IPS-18a (cell line): Measurements from ENCODE around the gene PCBP3.
"Not testable (repeated sequence)": the region's sequence is repeated elsewhere in the genome, so short reads cannot be mapped to it uniquely, and the experiment has no call there.

Experiments used
- H3K27ac ChIP-seq: one replicate; pipeline ENCODE4 v1.5.1; 2013; ENCODE audit warnings: low read length
- H3K27me3 ChIP-seq: one replicate; pipeline ENCODE4 v1.6.1; 2013; ENCODE audit warnings: mild to moderate bottlenecking, low read length; ENCODE audit not compliant: control insufficient read depth, insufficient read depth
- H3K36me3 ChIP-seq: one replicate; pipeline ENCODE4 v1.6.1; 2013; ENCODE audit warnings: low read depth, low read length; ENCODE audit not compliant: control insufficient read depth
- H3K4me1 ChIP-seq: one replicate; pipeline ENCODE4 v1.6.1; 2013; ENCODE audit warnings: low read depth, low read length; ENCODE audit not compliant: control insufficient read depth
- H3K4me3 ChIP-seq: one replicate; pipeline ENCODE4 v1.5.1; 2013; ENCODE audit warnings: low read length
- H3K9ac ChIP-seq: one replicate; pipeline ENCODE4 v1.6.1; 2013; ENCODE audit warnings: mild to moderate bottlenecking, low read length, moderate library complexity
- H3K9me3 ChIP-seq: one replicate; pipeline ENCODE4 v1.6.1; 2013; ENCODE audit warnings: low read depth, low read length; ENCODE audit not compliant: control insufficient read depth

Gene PCBP3

GRCh38 chr21:45604681-45605080, 38.8 kb upstream of the PCBP3 start:
- not testable (repeated sequence) for H3K4me1 ChIP-seq, H3K9ac ChIP-seq, H3K27me3 ChIP-seq, H3K36me3 ChIP-seq, H3K9me3 ChIP-seq, H3K4me3 ChIP-seq, H3K27ac ChIP-seq

- H3K4me3 ChIP-seq: no peak overlapping the region
- H3K27ac ChIP-seq: no peak overlapping the region
- no peak overlapping the region for H3K9ac ChIP-seq
- no peaks in the 10 kb centered on the region for H3K36me3 ChIP-seq
- H3K4me1 ChIP-seq: no peaks in the 10 kb centered on the region
- no peaks in the 10 kb centered on the region for H3K9me3 ChIP-seq
- H3K27me3 ChIP-seq: no peaks in the 10 kb centered on the region
These were observed 36.3 kb upstream of the PCBP3 start for GRCh38 chr21:45607021-45607908.

- Histone ChIP-seq H3K4me3 (no peak overlapping the region), H3K27me3 (no peaks in the 10 kb centered on the region), H3K9ac (no peak overlapping the region), H3K9me3 (no peaks in the 10 kb centered on the region), H3K4me1 (no peaks in the 10 kb centered on the region), H3K27ac (no peak overlapping the region), H3K36me3 (no peaks in the 10 kb centered on the region)
These were observed 35.6 kb upstream of the PCBP3 start for GRCh38 chr21:45607909-45608295.

DNA sequence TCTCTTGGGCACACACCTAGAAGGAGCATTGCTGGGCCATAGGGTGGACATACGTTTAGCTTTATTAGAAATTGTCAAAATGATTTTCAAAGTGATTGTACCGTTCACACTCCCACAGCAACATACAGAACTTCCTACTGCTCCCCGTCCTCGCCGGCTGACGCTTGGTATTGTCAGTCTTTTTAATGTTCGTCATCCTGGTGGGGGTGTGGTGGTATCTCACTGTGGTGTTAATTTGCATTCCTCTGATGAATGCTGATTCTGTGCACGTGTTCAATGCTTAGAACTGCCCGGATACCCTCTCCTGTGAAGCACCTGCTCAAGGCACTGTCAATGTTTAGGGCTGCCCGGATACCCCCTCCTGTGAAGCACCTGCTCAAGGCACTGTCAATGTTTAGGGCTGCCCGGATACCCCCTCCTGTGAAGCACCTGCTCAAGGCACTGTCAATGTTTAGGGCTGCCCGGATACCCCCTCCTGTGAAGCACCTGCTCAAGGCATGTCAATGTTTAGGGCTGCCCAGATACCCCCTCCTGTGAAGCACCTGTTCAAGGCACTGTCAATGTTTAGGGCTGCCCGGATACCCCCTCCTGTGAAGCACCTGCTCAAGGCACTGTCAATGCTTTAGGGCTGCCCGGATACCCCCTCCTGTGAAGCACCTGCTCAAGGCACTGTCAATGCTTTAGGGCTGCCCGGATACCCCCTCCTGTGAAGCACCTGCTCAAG, 34.6 kb upstream of the PCBP3 start:
- not testable (repeated sequence) for H3K9me3 ChIP-seq, H3K27me3 ChIP-seq, H3K9ac ChIP-seq, H3K4me3 ChIP-seq, H3K36me3 ChIP-seq, H3K4me1 ChIP-seq, H3K27ac ChIP-seq

GRCh38 chr21:45609616-45610015, 33.9 kb upstream of the PCBP3 start:
- H3K4me1 ChIP-seq, H3K27ac ChIP-seq, H3K4me3 ChIP-seq, H3K36me3 ChIP-seq, H3K27me3 ChIP-seq, H3K9ac ChIP-seq, H3K9me3 ChIP-seq: not testable (repeated sequence)

DNA sequence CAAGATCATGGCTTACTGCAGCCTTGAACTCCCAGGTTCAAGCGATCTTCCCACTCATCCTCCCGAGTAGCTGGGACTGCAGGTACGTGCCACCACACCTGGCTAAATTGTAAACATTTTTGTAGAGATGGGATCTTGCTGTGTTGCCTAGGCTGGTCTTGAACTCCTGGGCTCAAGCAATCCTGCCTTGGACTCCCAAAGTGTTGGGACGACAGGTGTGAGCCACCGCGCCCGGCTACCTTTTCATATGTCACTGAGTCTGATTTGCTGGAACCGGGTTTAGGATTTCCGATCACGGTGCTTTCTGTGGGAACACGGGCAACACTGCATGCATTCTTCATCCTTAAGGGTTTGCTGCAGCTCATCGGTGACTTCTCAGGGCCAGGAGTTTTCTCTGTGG, 32.2 kb upstream of the PCBP3 start:
- Histone ChIP-seq H3K4me3 (no peak overlapping the region), H3K27ac (no peak overlapping the region), H3K27me3 (no peaks in the 10 kb centered on the region), H3K9me3 (no peaks in the 10 kb centered on the region), H3K36me3 (no peaks in the 10 kb centered on the region), H3K9ac (no peak overlapping the region), H3K4me1 (no peaks in the 10 kb centered on the region)

DNA sequence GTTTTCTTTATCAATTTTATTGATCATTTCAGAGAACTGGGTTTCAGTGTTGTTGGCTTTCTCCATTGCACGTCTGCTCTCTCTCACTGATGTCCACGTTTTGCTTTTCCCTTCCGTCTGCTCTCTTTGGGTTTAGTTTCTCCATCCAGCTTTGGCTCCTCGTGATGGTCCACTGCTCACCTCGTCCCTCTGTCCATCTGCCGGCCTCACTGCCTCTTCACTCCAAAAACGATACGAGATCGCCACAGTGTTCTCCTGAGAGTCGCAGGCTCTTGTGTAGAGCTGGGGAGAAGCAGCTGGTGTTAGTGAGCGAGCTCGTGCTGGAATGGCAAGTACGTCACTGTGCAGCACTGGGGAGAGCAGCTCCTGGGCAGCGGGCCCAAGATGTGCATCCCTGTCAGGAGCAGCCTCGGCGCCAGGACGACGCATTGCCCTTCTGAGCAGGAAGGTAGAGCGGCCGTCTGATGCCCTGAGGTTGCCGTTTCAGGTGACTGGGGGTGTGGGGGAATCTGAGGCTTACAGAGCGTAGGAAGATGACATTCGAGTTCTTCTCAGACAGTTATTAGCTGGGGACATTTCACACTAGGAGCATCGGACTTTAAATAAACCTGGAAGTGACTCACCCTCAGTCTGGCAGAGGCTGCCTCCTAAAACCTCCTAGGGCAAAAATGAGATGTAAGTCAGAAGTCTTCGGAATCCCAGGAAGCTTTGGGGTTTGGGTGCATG, 31.4 kb upstream of the PCBP3 start:
- Histone ChIP-seq H3K9ac (no peak overlapping the region), H3K36me3 (no peaks in the 10 kb centered on the region), H3K9me3 (no peaks in the 10 kb centered on the region), H3K27me3 (no peaks in the 10 kb centered on the region), H3K4me1 (no peaks in the 10 kb centered on the region), H3K27ac (no peak overlapping the region), H3K4me3 (no peak overlapping the region)

- not testable (repeated sequence) for H3K9ac ChIP-seq, H3K27me3 ChIP-seq, H3K27ac ChIP-seq, H3K9me3 ChIP-seq, H3K36me3 ChIP-seq, H3K4me1 ChIP-seq, H3K4me3 ChIP-seq
These were observed 30.9 kb upstream of the PCBP3 start for GRCh38 chr21:45612665-45613019.

GRCh38 chr21:45613396-45613795, 30.1 kb upstream of the PCBP3 start:
- H3K9ac ChIP-seq: no peak overlapping the region
- H3K27ac ChIP-seq: no peak overlapping the region
- no peaks in the 10 kb centered on the region for H3K36me3 ChIP-seq
- no peak overlapping the region for H3K4me3 ChIP-seq
- no peaks in the 10 kb centered on the region for H3K4me1 ChIP-seq
- H3K9me3 ChIP-seq: no peaks in the 10 kb centered on the region
- H3K27me3 ChIP-seq: no peaks in the 10 kb centered on the region

DNA sequence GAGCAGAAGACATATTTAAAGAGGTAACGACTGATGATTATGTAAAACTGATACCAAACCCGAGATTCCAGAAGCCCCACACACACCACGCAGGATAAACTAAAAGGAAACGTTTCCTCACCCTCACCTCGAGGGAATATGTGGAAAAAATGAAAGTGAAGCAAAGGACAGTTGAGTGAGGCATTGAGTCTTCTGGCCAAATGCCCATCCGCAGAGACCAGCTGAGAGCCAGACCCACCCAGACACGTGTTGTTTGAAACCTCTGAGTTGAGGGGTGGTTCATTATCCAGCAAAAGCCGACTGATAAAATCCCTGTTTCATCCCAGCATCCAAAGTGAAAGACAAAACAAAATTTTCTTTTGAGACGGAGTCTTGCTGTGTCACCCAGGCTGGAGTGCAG, 29.6 kb upstream of the PCBP3 start:
- no peak overlapping the region for H3K27ac ChIP-seq
- H3K4me1 ChIP-seq: no peaks in the 10 kb centered on the region
- H3K9me3 ChIP-seq: no peaks in the 10 kb centered on the region
- no peaks in the 10 kb centered on the region for H3K27me3 ChIP-seq
- H3K4me3 ChIP-seq: no peak overlapping the region
- no peaks in the 10 kb centered on the region for H3K36me3 ChIP-seq
- H3K9ac ChIP-seq: no peak overlapping the region

DNA sequence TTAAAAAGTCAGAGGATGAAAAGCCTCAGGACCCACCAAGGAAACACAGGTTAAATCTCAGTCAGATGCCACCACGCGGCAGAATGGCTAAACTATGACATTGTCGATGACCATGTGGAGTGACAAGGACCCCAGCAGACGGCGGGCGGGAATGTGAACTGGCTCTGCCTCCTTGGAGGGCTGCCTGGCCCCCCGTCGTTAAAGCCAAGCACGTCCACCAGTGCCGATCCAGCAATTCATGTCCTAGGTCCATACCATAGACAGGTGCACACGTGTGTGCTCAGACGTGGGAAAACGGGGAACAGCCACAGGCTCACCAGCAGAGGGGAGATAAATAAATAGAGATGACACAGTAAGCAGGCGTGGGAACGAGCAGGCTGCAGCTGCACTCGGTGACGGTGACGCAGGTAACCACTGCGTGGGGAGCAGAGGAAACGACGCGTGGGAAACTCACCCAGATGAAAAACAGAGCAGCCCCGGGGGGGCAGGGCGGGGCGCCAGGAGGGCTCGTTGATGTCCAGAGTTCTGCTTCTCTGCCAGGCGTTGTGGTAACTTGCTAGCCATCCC, 28.3 kb upstream of the PCBP3 start:
- no peaks in the 10 kb centered on the region for H3K36me3 ChIP-seq
- H3K9me3 ChIP-seq: no peaks in the 10 kb centered on the region
- H3K4me3 ChIP-seq: no peak overlapping the region
- no peak overlapping the region for H3K27ac ChIP-seq
- H3K27me3 ChIP-seq: no peaks in the 10 kb centered on the region
- no peak overlapping the region for H3K9ac ChIP-seq
- H3K4me1 ChIP-seq: no peaks in the 10 kb centered on the region
